GM21526 (cell line): Measurements from ENCODE around the gene CDKN2C.
A peak's percentile ranks its signal among the peaks of the same experiment; 100 is the strongest.
"Not testable (repeated sequence)": the region's sequence is repeated elsewhere in the genome, so short reads cannot be mapped to it uniquely, and the experiment has no call there.

Experiments
- ATAC-seq: cut with Tn5 transposase; IDR thresholded peaks from one replicate; pipeline ENCODE4 v1.9.1; 2021; ENCODE audit warnings: moderate library complexity; ENCODE audit not compliant: unreplicated experiment, low FRiP score

Gene CDKN2C

DNA sequence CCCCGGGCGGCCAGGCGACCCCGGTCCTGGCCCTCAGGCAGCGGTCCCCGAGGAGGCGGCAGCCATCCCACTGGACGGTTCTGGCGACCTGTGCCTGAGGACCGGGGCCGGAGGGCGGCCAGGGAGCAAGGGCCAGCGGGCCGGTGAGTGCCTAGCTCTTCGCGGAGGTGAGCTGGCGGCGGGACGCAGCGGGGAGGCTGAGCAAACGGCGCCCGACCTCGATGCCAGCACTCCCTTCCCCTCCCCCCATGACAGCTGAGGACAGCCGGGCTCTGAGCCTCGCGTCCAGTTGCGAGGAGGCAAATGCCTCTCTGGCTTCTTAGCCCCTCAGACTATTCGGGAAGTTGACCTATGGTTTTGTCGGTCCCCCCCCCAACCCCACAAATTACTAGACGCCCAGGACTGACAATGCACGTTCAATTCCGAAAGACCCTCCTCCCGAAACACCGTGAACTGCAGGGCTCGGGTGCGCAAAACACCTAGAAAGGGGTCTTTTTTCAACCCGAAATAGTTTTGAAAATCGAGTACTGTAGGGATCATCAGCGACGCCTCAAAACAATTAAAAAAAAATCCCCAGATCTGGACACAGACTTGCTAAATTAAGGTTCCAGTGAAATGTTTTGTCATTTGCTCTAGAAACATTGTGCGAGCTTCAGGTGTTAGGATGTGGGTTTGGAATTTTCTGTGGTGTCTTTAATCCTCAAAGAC is 8.3 kb downstream of the CDKN2C start:
- ATAC-seq: peak; percentile 48

GRCh38 chr1:50978852-50979781 is 9.1 kb downstream of the CDKN2C start:
- ATAC-seq: no peak

GRCh38 chr1:50979937-50980336 is 9.9 kb downstream of the CDKN2C start:
- ATAC-seq: no peak

DNA sequence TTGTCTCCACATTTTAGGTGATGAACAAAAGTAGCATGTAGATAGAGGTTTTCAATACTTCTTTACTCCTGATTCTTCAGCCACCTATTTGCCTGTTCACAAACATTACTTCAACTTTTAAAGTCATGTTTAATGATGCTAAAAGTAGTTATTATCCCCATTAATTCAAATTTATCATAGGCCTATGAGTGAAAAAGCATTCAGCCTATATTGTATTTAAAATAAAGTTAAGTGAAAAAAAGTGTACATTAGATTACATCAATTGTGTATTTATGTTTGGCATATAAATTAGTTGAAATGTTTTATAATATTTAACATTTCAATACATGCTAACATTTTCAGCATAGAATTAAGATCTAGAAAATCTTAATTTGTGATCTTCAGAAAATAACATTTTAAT is 10.5 kb downstream of the CDKN2C start:
- no peak for ATAC-seq

- no peak for ATAC-seq
Measured at GRCh38 chr1:50981741-50982140, 11.7 kb downstream of the CDKN2C start.

GRCh38 chr1:50982611-50983010 is 12.6 kb downstream of the CDKN2C start:
- ATAC-seq: no peak

DNA sequence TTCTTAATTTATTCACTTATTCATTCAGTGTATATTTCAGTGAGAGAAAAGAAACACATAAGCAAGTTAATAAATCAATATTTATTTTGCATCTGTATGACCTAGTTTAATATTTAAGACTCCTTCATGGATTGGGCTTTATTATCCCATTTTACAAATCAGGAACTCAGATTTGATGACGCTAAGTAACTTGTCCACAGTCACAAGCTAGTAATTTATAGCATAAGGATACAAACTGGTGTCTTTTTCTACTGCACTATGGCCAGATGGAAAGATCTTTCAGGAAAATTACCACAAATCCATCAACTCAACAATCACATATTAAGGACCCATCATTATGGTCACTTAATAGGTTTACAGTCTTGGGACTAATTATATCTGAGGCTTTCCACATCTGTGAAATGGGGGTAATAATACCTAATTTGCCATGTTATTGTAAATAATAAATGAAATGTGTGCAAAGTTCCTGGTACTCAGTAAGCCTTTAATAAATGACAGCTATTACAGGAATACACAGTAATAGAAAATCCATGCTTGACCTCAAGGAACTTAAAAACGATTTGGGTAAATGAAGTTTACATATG is 13.3 kb downstream of the CDKN2C start:
- no peak for ATAC-seq

DNA sequence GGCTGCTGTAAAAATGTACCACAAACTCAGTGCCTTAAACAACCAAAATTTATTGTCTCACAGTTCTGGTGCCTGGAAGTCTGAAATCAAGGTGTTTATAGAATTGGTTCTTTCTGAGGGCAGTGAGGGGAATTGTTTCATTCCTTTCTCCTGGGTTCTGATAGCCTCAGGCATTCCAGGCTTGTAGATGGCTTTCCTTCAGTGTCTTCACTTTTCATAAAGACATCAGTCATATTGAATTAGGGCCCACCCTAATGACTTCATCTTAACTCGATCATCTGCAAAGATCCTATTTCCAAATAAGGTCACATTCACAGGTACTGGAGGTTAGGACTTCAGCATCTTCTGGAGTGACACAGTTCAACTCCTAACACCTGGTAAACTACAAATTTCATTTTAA is 15.0 kb downstream of the CDKN2C start:
- no peak for ATAC-seq

DNA sequence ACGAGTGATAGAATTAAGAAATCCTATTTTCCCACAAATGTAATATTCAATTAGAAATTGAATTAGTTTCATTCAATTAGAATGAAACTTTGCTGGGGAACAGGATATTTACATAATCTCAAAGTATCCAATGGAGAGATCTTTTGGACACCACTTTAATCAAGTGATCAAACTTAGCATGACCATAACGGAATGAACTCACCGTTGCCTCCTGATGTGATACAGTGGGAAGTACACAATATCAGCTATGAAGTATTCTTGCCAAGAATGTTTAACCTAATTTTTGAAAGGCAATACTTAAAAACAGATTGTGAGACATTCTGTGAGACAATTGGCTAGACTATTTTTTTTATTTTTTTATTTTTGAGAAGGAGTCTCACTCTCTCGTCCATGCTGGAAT is 16.6 kb downstream of the CDKN2C start:
- ATAC-seq: no peak

GRCh38 chr1:50989694-50990093 is 19.6 kb downstream of the CDKN2C start:
- ATAC-seq: no peak

- no peak for ATAC-seq
Measured at GRCh38 chr1:50992532-50993318, 22.7 kb downstream of the CDKN2C start.

GRCh38 chr1:50993645-50994044 is 23.6 kb downstream of the CDKN2C start:
- no peak for ATAC-seq

DNA sequence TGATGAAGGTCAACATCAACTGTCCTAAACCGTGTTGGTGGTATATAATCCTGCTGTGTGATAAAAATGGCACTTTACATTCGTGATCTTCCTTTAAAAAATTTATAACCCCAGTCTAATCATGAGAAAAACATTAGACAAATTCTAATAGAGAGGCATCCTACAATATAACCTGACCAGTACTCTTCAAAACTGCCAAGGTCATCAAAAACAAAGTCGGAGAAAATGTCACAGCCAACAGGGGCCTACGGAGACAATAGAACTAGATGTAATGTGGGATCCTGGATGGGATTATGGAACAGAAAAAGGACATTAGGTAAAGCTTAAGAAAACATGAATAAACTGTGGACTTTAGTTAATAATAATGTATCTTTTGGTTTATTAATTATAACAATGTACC is 25.0 kb downstream of the CDKN2C start:
- ATAC-seq: no peak

DNA sequence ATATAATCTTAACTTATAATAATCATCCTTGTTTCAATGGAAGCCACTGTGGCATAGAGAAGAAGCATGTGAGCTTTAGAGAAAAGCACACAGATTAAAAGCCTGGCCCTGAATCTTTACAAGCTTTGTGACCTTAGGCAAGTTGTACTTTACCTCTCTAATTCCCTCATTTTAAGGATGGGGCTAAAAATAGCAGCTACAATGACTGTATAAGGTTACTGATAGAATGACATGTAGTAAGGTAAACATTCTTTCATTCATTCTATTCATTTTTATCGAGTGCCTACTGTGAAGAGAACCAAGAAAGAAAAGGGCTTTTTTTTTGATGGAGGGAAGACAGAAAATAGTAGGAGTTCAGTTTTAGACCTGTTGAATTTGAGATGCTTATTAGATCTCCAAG is 25.6 kb downstream of the CDKN2C start:
- no peak for ATAC-seq

DNA sequence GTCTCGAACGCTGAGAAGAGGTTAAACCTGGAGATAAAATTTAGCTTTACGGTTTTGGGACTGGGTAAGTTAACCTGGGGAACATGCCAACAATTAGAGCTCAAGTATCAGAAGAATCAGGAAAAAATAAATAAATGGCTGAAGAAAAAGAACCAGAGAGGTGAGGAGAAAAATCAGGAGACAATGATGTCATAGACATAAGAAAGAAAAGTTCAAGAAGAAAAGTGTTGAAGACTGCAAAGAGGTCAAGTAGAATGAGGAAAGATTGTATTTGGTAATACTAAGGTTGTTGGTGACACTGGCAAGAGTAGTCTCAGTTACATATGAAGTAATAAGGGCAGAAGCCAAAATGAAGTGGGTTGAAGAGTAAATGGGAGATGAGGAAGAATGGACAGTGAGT is 26.0 kb downstream of the CDKN2C start:
- ATAC-seq: no peak

GRCh38 chr1:50999375-50999774 is 29.3 kb downstream of the CDKN2C start:
- not testable (repeated sequence) for ATAC-seq

GRCh38 chr1:51000160-51000559 is 30.1 kb downstream of the CDKN2C start:
- peak; percentile 77 for ATAC-seq

- ATAC-seq: peak; percentile 31
Measured at GRCh38 chr1:51000651-51001050, 30.6 kb downstream of the CDKN2C start.

DNA sequence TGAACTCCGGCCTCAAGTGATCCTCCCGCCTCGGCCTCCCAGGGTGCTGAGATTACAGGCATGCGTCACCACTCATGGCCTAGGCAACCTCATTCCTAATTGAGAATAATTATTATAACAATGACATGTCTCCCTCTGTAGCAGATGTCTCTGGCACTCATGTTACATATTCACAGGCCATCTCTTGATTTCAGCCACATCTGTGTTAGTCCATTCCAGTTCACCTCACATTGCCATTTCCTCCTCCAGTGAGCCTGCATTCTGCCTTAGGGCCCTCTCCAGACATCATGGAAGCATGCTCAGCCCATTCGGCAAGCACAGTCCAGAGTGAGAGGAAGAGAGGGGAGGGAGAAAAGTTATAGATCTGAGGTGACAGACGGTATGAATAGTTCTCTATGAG is 32.5 kb downstream of the CDKN2C start:
- no peak for ATAC-seq

DNA sequence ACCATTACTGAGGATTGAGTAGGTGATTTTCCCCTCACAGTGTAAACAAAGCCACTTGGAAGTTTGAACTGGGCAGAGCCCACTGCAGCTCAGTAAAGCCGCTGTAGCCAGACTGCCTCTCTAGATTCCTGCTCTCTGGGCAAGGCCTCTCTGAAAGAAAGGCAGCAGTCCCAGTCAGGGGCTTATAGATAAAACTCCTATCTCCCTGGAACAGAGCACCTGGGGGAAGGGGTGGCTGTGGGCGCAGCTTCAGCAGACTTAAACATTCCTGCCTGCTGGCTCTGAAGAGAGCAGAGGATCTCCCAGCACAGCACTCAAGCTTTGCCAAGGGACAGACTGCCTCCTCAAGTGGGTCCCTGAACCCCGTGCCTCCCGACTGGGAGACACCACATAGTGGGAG is 35.5 kb downstream of the CDKN2C start:
- not testable (repeated sequence) for ATAC-seq

- no peak for ATAC-seq
Measured at GRCh38 chr1:51009381-51009780, 39.3 kb downstream of the CDKN2C start.
